ENCODE results near the gene SEC22B. TPM values are rescaled to one million over a fixed set of nuclear protein-coding genes. Genes with fewer than 3 reads are reported as not detected.
A peak's percentile ranks its signal among the peaks of the same experiment; 100 is the strongest.
"Not testable (repeated sequence)": the region's sequence is repeated elsewhere in the genome, so short reads cannot be mapped to it uniquely, and the experiment has no call there.

The SEC22B gene
- total RNA-seq, 4 donors from 2014 or later: 29.8 to 37.7 (median 32.6) TPM

GRCh38 chr1:120126216-120126615 lies 50.1 kb downstream of the SEC22B start:
- DNase-seq (ENCODE audit: low spot score); ATAC-seq (ENCODE audit: low FRiP score): not testable (repeated sequence)

GRCh38 chr1:120124628-120125027 lies 51.7 kb downstream of the SEC22B start:
- not testable (repeated sequence) for DNase-seq (ENCODE audit: low spot score); ATAC-seq (ENCODE audit: low FRiP score)

GRCh38 chr1:120123813-120124510 lies 52.4 kb downstream of the SEC22B start:
- DNase-seq (ENCODE audit: low spot score); ATAC-seq (ENCODE audit: low FRiP score): not testable (repeated sequence)

DNA sequence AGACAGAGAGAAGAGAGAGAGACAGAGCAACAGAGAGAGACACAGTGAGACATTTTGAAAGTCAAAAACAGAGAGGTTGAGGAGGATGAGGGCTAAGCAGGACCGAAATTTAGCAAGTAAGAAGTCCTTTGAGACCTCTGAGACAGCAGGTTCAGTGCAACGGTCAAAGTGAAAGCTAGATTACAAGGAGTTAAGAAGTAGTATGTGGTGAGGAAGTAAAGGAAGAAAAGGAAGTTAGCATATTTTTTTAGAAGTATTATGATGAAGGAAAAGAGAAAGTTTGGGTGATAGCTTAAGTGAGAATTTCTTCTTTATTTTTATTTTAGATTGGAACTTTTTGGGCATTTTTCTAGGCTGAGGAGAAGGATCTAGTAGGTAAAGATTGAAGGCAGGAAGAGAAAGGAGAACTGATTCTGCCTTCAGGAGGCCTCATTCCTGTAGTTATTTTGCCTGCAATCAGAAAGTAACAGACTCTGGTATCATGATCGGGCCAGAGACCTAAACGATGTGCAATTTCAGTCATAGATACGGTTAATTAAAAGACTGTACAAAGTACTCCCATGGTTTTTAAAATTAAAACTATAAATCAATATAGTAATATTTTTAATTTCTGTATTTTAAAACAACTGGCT lies 53.9 kb downstream of the SEC22B start:
- ATAC-seq (ENCODE audit: low FRiP score); DNase-seq (ENCODE audit: low spot score): not testable (repeated sequence)

- ATAC-seq (ENCODE audit: low FRiP score); DNase-seq (ENCODE audit: low spot score): not testable (repeated sequence)
These were observed 54.5 kb downstream of the SEC22B start for GRCh38 chr1:120121830-120122229.

DNA sequence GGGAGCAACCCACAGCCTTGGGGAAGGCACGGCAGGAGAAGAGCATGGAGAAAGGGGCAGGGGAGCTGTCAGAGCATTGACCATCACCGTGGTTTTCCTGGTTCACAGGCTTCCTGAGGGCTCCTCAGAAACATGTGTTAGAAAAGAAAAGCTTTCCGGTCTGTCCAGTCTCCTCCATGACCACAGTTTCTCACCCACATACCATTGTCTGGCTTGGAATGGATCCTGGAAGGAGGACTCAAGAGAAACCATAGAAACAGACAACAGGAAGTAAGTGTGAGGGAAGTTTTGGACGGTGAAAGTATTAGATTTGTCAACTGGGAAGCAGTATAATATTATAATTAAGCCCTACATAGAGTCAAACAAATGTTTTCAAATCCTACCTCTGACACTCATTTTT lies 55.8 kb downstream of the SEC22B start:
- not testable (repeated sequence) for ATAC-seq (ENCODE audit: low FRiP score); DNase-seq (ENCODE audit: low spot score)

GRCh38 chr1:120117371-120118177 lies 58.7 kb downstream of the SEC22B start:
- DNase-seq (ENCODE audit: low spot score); ATAC-seq (ENCODE audit: low FRiP score): not testable (repeated sequence)

- DNase-seq (ENCODE audit: low spot score); ATAC-seq (ENCODE audit: low FRiP score): not testable (repeated sequence)
These were observed 60.2 kb downstream of the SEC22B start for GRCh38 chr1:120116094-120116493.

DNA sequence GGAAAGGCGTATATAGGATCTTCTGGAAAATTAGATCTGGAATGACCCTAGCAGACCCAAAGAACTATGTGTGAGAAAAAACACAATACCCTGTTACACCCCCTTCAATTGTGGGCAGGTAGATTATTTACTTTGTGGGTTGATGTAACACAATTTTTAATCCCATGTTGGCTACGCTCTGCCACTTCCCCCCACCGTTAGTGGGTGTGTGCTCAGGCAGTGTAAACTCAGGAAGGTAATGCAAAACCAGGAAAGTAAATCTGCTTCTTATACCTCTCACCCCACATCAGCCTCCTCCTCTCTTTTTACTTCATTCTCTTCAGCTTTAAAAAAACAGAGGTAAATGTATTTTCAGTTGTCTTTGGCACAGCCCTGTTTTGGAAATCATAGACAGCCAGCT lies 63.2 kb downstream of the SEC22B start:
- DNase-seq (ENCODE audit: low spot score); ATAC-seq (ENCODE audit: low FRiP score): not testable (repeated sequence)

DNA sequence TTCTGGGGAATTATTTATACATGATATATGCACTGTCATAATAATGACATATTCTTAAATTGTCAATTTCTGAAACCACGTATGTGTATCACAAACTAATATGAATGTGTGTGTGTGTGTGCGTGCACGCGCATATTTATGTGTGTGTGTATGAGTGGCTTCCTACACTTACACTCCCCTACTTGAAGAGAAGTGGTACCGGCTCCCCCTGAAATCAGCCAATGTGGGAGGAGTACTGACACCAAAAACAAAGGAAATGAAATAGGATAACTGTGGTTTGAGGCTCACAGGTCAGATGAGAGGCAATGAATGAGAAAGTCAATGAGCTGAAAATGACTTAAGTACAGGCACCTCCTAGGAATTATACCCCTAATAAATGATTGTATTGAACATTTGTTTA lies 64.1 kb downstream of the SEC22B start:
- DNase-seq (ENCODE audit: low spot score); ATAC-seq (ENCODE audit: low FRiP score): not testable (repeated sequence)

DNA sequence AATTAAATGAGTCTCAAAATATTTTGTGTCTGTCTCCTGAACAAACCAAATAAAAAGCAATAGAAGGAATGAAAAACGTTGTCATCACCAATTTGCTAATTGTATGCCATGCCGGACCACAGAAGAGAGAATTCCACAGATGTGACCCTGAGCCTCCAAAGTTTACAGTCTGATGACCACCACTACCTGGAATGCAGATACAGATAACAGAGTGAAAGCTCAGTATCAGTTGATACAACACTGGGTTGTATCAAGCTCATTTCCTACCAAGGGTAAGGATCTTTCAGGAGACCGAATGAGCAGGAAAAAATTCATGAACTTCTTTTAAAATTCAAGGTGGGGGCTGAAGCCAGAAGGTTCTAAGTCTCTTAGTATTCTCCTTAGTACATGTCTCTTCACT lies 64.5 kb downstream of the SEC22B start:
- not testable (repeated sequence) for DNase-seq (ENCODE audit: low spot score)
- peak; percentile 65 for ATAC-seq (ENCODE audit: low FRiP score)

GRCh38 chr1:120111008-120111407 lies 65.3 kb downstream of the SEC22B start:
- not testable (repeated sequence) for ATAC-seq (ENCODE audit: low FRiP score); DNase-seq (ENCODE audit: low spot score)

GRCh38 chr1:120109656-120110055 lies 66.7 kb downstream of the SEC22B start:
- not testable (repeated sequence) for ATAC-seq (ENCODE audit: low FRiP score); DNase-seq (ENCODE audit: low spot score)

DNA sequence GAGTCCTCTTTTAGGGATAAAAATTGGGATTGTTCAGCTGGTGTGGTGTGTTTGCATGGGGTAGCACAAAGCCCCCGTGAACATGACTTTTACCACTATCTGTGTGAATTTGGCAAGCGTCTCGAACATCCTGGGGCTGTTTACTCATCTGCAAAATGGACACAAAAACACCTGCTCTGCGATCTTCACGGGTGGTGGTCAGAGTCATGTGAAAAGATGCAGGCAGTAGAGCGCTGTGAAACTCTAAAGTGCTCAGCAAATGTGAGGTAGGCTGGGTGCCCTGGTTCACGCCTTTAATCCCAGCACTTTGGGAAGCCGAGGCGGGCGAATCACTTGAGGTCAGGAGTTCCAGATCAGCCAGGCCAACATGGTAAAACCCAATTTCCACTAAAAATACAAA lies 67.1 kb downstream of the SEC22B start:
- not testable (repeated sequence) for DNase-seq (ENCODE audit: low spot score); ATAC-seq (ENCODE audit: low FRiP score)

- ATAC-seq (ENCODE audit: low FRiP score); DNase-seq (ENCODE audit: low spot score): not testable (repeated sequence)
These were observed 71.0 kb downstream of the SEC22B start for GRCh38 chr1:120105288-120105687.

DNA sequence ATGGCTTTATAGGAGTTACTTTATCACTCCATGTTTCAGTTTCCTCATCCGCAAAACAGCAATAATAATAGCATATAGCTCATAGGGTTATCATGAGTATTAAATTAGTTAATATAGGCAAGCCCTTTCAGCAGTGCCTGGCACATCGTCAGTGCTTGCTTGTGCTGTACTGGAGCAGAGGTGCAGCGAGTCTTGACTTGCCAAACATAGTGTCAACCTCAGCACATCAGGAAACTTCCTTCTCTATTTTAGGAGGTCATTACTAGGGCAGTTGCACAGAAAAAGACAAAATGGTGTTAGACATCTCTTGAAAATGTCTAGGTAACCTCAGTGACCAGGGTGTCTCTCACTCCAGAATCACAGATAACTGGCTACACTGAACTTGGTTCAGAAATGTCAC lies 72.6 kb downstream of the SEC22B start:
- DNase-seq (ENCODE audit: low spot score); ATAC-seq (ENCODE audit: low FRiP score): not testable (repeated sequence)

DNA sequence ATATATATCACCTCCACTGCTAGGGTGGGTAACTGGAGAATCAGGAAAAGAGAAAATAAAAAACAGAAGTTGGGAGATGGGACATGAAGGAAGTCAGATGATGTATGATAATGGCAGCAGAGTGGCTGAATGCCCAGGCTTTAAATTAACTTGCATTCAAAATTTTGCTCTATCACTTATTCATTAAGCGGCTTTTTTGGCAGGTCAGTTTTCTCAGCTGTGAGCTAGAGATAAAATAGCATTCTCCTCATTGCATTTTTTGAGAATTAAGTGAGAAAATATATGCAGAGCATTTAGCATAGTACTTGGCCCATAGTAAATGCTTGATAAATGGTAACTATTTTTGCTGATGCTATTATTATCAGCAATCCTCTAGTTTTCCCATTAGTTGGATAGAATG lies 74.7 kb downstream of the SEC22B start:
- not testable (repeated sequence) for ATAC-seq (ENCODE audit: low FRiP score); DNase-seq (ENCODE audit: low spot score)
